HEK293 (cell line): ENCODE results near the gene ZNF764.

Source experiments
- HOXD13 ChIP-seq: sonication (generic); formaldehyde crosslinking; IDR thresholded peaks from 2 replicates; pipeline ENCODE4 v1.8.0; 2022; ENCODE audit warnings: missing genetic modification reagents, borderline replicate concordance
- KLF10 ChIP-seq: fragments of 450-650 bp; IDR thresholded peaks from 2 replicates; pipeline ENCODE4 v1.5.1; 2018; ENCODE audit warnings: missing biosample characterization, mild to moderate bottlenecking, missing genetic modification characterization
- KLF16 ChIP-seq: fragments of 450-650 bp; formaldehyde crosslinking; IDR thresholded peaks from 2 replicates; pipeline ENCODE4 v1.5.1; 2017; ENCODE audit warnings: missing biosample characterization, missing genetic modification characterization
- OVOL3 ChIP-seq: fragments of 450-650 bp; formaldehyde crosslinking; IDR thresholded peaks from 2 replicates; pipeline ENCODE4 v1.5.1; 2016; ENCODE audit warnings: missing biosample characterization, missing genetic modification characterization
- PATZ1 ChIP-seq: fragments of 450-650 bp; formaldehyde crosslinking; IDR thresholded peaks from 2 replicates; pipeline ENCODE4 v1.5.1; 2016; ENCODE audit warnings: missing biosample characterization, missing genetic modification characterization
- PRDM6 ChIP-seq: fragments of 450-650 bp; formaldehyde crosslinking; IDR thresholded peaks from 2 replicates; pipeline ENCODE4 v1.5.1; 2017; ENCODE audit warnings: missing biosample characterization, missing genetic modification characterization
- SALL2 ChIP-seq: fragments of 450-650 bp; formaldehyde crosslinking; IDR thresholded peaks from 2 replicates; pipeline ENCODE4 v1.5.0; 2017; ENCODE audit warnings: missing biosample characterization, mild to moderate bottlenecking, missing genetic modification characterization, borderline replicate concordance
- TRIM28 ChIP-seq: IDR thresholded peaks from 2 replicates; pipeline ENCODE4 v1.6.1; 2011; ENCODE audit warnings: low read length, control low read depth, borderline replicate concordance
- ZBTB10 ChIP-seq: fragments of 450-650 bp; formaldehyde crosslinking; IDR thresholded peaks from 2 replicates; pipeline ENCODE4 v1.5.1; 2016; ENCODE audit warnings: missing biosample characterization, missing genetic modification characterization
- ZBTB48 ChIP-seq: fragments of 450-650 bp; formaldehyde crosslinking; IDR thresholded peaks from 2 replicates; pipeline ENCODE4 v1.5.1; 2016; ENCODE audit warnings: missing biosample characterization, missing genetic modification characterization
- ZNF10 ChIP-seq: fragments of 450-650 bp; formaldehyde crosslinking; IDR thresholded peaks from 2 replicates; pipeline ENCODE4 v1.5.1; 2017; ENCODE audit warnings: missing biosample characterization, missing genetic modification characterization
- ZNF175 ChIP-seq: fragments of 450-650 bp; formaldehyde crosslinking; IDR thresholded peaks from 2 replicates; pipeline ENCODE4 v1.5.1; 2016; ENCODE audit warnings: missing biosample characterization, missing genetic modification characterization
- ZNF184 ChIP-seq: fragments of 450-650 bp; IDR thresholded peaks from 2 replicates; pipeline ENCODE4 v1.5.1; 2018; ENCODE audit warnings: missing biosample characterization, mild to moderate bottlenecking, missing genetic modification characterization
- ZNF248 ChIP-seq: fragments of 450-650 bp; formaldehyde crosslinking; IDR thresholded peaks from 2 replicates; pipeline ENCODE4 v1.5.1; 2017; ENCODE audit warnings: missing biosample characterization, missing genetic modification characterization
- ZNF560 ChIP-seq: fragments of 450-650 bp; formaldehyde crosslinking; IDR thresholded peaks from 2 replicates; pipeline ENCODE4 v1.5.1; 2017; ENCODE audit warnings: missing biosample characterization, missing genetic modification characterization, borderline replicate concordance
- ZNF571 ChIP-seq: fragments of 450-650 bp; formaldehyde crosslinking; IDR thresholded peaks from 2 replicates; pipeline ENCODE4 v1.5.0; 2017; ENCODE audit warnings: missing biosample characterization, missing genetic modification characterization
- ZNF692 ChIP-seq: fragments of 450-650 bp; formaldehyde crosslinking; IDR thresholded peaks from 2 replicates; pipeline ENCODE4 v1.5.1; 2016; ENCODE audit warnings: missing biosample characterization, missing genetic modification characterization
- ZNF76 ChIP-seq: fragments of 450-650 bp; formaldehyde crosslinking; IDR thresholded peaks from 2 replicates; pipeline ENCODE4; 2016; ENCODE audit warnings: low read depth, missing biosample characterization, missing genetic modification characterization, borderline replicate concordance
- ZNF768 ChIP-seq: fragments of 450-650 bp; formaldehyde crosslinking; IDR thresholded peaks from 2 replicates; pipeline ENCODE4 v1.5.1; 2018; ENCODE audit warnings: missing biosample characterization, mild to moderate bottlenecking, missing genetic modification characterization
- ZNF776 ChIP-seq: fragments of 450-650 bp; formaldehyde crosslinking; IDR thresholded peaks from 2 replicates; pipeline ENCODE4 v1.5.0; 2017; ENCODE audit warnings: missing biosample characterization, missing genetic modification characterization, borderline replicate concordance
- ZSCAN30 ChIP-seq: fragments of 450-650 bp; IDR thresholded peaks from 2 replicates; pipeline ENCODE4 v1.5.1; 2018; ENCODE audit warnings: missing biosample characterization, mild to moderate bottlenecking, missing genetic modification characterization, moderate library complexity
- ZSCAN5A ChIP-seq: fragments of 450-650 bp; formaldehyde crosslinking; IDR thresholded peaks from 2 replicates; pipeline ENCODE4 v1.5.1; 2016; ENCODE audit warnings: missing biosample characterization, missing genetic modification characterization
- TF ChIP-seq, protein P1 (sequence below): fragments of 450-650 bp; formaldehyde crosslinking; IDR thresholded peaks from 2 replicates; pipeline ENCODE4 v1.5.1; 2016; ENCODE audit warnings: missing biosample characterization, missing genetic modification characterization
- TF ChIP-seq, protein P2 (sequence below): fragments of 450-650 bp; formaldehyde crosslinking; IDR thresholded peaks from 2 replicates; pipeline ENCODE4 v1.5.1; 2016; ENCODE audit warnings: missing biosample characterization, missing genetic modification characterization

The ZNF764 gene

GRCh38 chr16:30534368-30535105 is 23.6 kb downstream of the ZNF764 start, which contains the start of gene ZNF747 (continued):
- TF ChIP-seq, protein P1, sequence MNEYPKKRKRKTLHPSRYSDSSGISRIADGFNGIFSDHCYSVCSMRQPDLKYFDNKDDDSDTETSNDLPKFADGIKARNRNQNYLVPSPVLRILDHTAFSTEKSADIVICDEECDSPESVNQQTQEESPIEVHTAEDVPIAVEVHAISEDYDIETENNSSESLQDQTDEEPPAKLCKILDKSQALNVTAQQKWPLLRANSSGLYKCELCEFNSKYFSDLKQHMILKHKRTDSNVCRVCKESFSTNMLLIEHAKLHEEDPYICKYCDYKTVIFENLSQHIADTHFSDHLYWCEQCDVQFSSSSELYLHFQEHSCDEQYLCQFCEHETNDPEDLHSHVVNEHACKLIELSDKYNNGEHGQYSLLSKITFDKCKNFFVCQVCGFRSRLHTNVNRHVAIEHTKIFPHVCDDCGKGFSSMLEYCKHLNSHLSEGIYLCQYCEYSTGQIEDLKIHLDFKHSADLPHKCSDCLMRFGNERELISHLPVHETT = peak; percentile 83
- TF ChIP-seq PATZ1 (peak; percentile 99), KLF16 (tag by site-specific recombination) (peak; percentile 98), SALL2 (tag by site-specific recombination) (no peak), ZNF175 (tag by site-specific recombination) (no peak), KLF10 (peak; percentile 83), ZNF76 (tag by site-specific recombination) (peak; percentile 92), ZNF692 (peak; percentile 72), ZNF10 (0 out of 2 replicates have a peak, but pooled peaks have one; percentile 37), ZSCAN5A (no peak; the same call in 1 of the 2 replicates), ZNF776 (tag by site-specific recombination) (no peak), TRIM28 (no peak), PRDM6 (tag by site-specific recombination) (no peak), ZNF184 (tag by site-specific recombination) (0 out of 2 replicates have a peak, but pooled peaks have one; percentile 29), ZNF248 (no peak), ZBTB48 (tag by site-specific recombination) (peak; percentile 56), ZNF768 (tag by site-specific recombination) (no peak), ZNF571 (tag by site-specific recombination) (no peak), OVOL3 (peak; percentile 88), ZBTB10 (no peak), ZNF560 (no peak), HOXD13 (no peak), ZSCAN30 (tag by site-specific recombination) (peak; percentile 43; the same call in 1 of the 2 replicates)
- TF ChIP-seq, protein P2, sequence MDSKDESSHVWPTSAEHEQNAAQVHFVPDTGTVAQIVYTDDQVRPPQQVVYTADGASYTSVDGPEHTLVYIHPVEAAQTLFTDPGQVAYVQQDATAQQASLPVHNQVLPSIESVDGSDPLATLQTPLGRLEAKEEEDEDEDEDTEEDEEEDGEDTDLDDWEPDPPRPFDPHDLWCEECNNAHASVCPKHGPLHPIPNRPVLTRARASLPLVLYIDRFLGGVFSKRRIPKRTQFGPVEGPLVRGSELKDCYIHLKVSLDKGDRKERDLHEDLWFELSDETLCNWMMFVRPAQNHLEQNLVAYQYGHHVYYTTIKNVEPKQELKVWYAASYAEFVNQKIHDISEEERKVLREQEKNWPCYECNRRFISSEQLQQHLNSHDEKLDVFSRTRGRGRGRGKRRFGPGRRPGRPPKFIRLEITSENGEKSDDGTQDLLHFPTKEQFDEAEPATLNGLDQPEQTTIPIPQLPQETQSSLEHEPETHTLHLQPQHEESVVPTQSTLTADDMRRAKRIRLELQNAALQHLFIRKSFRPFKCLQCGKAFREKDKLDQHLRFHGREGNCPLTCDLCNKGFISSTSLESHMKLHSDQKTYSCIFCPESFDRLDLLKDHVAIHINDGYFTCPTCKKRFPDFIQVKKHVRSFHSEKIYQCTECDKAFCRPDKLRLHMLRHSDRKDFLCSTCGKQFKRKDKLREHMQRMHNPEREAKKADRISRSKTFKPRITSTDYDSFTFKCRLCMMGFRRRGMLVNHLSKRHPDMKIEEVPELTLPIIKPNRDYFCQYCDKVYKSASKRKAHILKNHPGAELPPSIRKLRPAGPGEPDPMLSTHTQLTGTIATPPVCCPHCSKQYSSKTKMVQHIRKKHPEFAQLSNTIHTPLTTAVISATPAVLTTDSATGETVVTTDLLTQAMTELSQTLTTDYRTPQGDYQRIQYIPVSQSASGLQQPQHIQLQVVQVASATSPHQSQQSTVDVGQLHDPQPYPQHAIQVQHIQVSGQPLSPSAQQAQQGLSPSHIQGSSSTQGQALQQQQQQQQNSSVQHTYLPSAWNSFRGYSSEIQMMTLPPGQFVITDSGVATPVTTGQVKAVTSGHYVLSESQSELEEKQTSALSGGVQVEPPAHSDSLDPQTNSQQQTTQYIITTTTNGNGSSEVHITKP = peak; percentile 91
